Sigmoid colon (tissue), 3 donors: Measurements from ENCODE around the gene DPP6.

Experiments
- POLR2A ChIP-seq, 2 donors: fragments of 450-650 bp; IDR thresholded peaks; one replicate each; pipeline ENCODE4 v1.6.1; 2016; ENCODE audit warnings: antibody characterized with exemption in 2 of 2, mild to moderate bottlenecking in 2 of 2, moderate library complexity in 2 of 2
- TF ChIP-seq, protein P1 (sequence below), 4 experiments: fragments of 450-650 bp in 3 of 4; fragments of 200-600 bp in 1 of 4; IDR thresholded peaks; one replicate each; pipeline ENCODE4 v1.5.1; 2016 to 2019; ENCODE audit warnings: antibody characterized with exemption in 4 of 4, mild to moderate bottlenecking in 3 of 4, moderate library complexity in 2 of 4

DNA sequence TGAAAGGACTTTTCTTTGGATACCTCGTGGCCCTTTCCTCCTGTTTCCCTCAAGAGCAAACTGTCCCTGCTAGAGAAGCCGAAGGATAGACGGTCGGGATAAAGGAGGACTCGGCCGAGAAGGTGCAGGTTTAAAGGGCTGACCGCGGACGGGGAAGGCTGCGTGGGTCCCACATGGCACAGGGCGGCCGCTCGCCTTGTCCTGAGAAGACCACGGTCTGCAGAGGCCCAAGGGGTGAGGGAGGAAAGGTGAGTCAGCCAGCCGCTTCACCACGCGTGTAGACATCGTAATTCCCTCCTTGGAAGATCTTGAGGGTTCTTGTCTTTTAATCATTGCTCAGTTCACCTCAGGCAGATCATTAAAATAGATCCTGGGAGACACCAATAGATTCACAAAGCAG, 253.8 kb downstream of the DPP6 start:
- no peak for TF ChIP-seq POLR2A (IDR thresholded peaks at IDR 0.05)
- TF ChIP-seq, protein P1, sequence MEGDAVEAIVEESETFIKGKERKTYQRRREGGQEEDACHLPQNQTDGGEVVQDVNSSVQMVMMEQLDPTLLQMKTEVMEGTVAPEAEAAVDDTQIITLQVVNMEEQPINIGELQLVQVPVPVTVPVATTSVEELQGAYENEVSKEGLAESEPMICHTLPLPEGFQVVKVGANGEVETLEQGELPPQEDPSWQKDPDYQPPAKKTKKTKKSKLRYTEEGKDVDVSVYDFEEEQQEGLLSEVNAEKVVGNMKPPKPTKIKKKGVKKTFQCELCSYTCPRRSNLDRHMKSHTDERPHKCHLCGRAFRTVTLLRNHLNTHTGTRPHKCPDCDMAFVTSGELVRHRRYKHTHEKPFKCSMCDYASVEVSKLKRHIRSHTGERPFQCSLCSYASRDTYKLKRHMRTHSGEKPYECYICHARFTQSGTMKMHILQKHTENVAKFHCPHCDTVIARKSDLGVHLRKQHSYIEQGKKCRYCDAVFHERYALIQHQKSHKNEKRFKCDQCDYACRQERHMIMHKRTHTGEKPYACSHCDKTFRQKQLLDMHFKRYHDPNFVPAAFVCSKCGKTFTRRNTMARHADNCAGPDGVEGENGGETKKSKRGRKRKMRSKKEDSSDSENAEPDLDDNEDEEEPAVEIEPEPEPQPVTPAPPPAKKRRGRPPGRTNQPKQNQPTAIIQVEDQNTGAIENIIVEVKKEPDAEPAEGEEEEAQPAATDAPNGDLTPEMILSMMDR (IDR thresholded peaks at IDR 0.05), result no peak
